Stimulated activated CD4-positive, alpha-beta T cell treated with anti-CD3 and anti-CD28 coated beads, TNF-alpha, amount 100 ng/mL, for 1 hour (primary cell): Measurements from ENCODE around the gene TEF.

Experiments used
- DNase-seq, 3 donors: peaks; one replicate each; pipeline ENCODE4 v3.0.0-alpha.2; 2020; ENCODE audit warnings: low read depth in 3 of 3, low spot score in 1 of 3

TEF gene

GRCh38 chr22:41447435-41448188, 65.9 kb downstream of the TEF start:
- DNase-seq = peak in 2 of 3 donors; percentile 23 to 45

GRCh38 chr22:41448189-41448808, 66.6 kb downstream of the TEF start:
- peak; percentile 73 to 81 (median 75) for DNase-seq
